IMR-90 (cell line): ENCODE results near the gene TMEM130.

Experiments used
- CEBPB ChIP-seq: IDR thresholded peaks from 2 replicates; pipeline ENCODE4 v1.6.1; 2012; ENCODE audit warnings: low read depth, low read length, improper control_type of control experiment
- FOS ChIP-seq: fragments of 150-350 bp; IDR thresholded peaks from 2 replicates; pipeline ENCODE4 v1.6.1; 2016; ENCODE audit warnings: low read depth, low read length
- POLR2A ChIP-seq: IDR thresholded peaks from 2 replicates; pipeline ENCODE4 v1.6.1; 2012; ENCODE audit warnings: mild to moderate bottlenecking, low read depth, low read length
- RAD21 ChIP-seq: IDR thresholded peaks from 2 replicates; pipeline ENCODE4 v1.6.1; 2012; ENCODE audit warnings: low read length, improper control_type of control experiment
- RFX5 ChIP-seq: IDR thresholded peaks from 2 replicates; pipeline ENCODE4 v1.8.0; 2012; ENCODE audit warnings: low read depth, mild to moderate bottlenecking, low read length, moderate library complexity
- SMC3 ChIP-seq: fragments of 150-350 bp; IDR thresholded peaks from 2 replicates; pipeline ENCODE4 v1.6.1; 2016; ENCODE audit warnings: low read depth, mild to moderate bottlenecking, antibody characterized with exemption, low read length, moderate library complexity
- TF ChIP-seq, protein P1 (sequence below): conservative IDR thresholded peaks from 2 replicates; pipeline ENCODE4 v1.5.1; 2012; ENCODE audit warnings: mild to moderate bottlenecking, low read depth, low read length, improper control_type of control experiment
- TF ChIP-seq, protein P2 (sequence below): fragments of 150-350 bp; IDR thresholded peaks from 2 replicates; pipeline ENCODE4 v1.6.1; 2017; ENCODE audit warnings: mild to moderate bottlenecking, antibody characterized with exemption, low read length, low read depth
- TF ChIP-seq, protein P3 (sequence below): fragments of 150-350 bp; IDR thresholded peaks from 2 replicates; pipeline ENCODE4 v1.6.1; 2016; ENCODE audit warnings: low read depth, mild to moderate bottlenecking, low read length, moderate library complexity, borderline replicate concordance

GRCh38 chr7:98879979-98880315 lies 10.1 kb upstream of the TMEM130 start:
- TF ChIP-seq CEBPB: no peak
- TF ChIP-seq, protein P1, sequence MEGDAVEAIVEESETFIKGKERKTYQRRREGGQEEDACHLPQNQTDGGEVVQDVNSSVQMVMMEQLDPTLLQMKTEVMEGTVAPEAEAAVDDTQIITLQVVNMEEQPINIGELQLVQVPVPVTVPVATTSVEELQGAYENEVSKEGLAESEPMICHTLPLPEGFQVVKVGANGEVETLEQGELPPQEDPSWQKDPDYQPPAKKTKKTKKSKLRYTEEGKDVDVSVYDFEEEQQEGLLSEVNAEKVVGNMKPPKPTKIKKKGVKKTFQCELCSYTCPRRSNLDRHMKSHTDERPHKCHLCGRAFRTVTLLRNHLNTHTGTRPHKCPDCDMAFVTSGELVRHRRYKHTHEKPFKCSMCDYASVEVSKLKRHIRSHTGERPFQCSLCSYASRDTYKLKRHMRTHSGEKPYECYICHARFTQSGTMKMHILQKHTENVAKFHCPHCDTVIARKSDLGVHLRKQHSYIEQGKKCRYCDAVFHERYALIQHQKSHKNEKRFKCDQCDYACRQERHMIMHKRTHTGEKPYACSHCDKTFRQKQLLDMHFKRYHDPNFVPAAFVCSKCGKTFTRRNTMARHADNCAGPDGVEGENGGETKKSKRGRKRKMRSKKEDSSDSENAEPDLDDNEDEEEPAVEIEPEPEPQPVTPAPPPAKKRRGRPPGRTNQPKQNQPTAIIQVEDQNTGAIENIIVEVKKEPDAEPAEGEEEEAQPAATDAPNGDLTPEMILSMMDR: no peak
- no peak for TF ChIP-seq POLR2A
- TF ChIP-seq, protein P2, sequence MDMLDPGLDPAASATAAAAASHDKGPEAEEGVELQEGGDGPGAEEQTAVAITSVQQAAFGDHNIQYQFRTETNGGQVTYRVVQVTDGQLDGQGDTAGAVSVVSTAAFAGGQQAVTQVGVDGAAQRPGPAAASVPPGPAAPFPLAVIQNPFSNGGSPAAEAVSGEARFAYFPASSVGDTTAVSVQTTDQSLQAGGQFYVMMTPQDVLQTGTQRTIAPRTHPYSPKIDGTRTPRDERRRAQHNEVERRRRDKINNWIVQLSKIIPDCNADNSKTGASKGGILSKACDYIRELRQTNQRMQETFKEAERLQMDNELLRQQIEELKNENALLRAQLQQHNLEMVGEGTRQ: no peak
- no peak for TF ChIP-seq SMC3
- TF ChIP-seq FOS: no peak
- no peak for TF ChIP-seq RFX5
- TF ChIP-seq, protein P3, sequence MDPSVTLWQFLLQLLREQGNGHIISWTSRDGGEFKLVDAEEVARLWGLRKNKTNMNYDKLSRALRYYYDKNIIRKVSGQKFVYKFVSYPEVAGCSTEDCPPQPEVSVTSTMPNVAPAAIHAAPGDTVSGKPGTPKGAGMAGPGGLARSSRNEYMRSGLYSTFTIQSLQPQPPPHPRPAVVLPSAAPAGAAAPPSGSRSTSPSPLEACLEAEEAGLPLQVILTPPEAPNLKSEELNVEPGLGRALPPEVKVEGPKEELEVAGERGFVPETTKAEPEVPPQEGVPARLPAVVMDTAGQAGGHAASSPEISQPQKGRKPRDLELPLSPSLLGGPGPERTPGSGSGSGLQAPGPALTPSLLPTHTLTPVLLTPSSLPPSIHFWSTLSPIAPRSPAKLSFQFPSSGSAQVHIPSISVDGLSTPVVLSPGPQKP: no peak
- TF ChIP-seq RAD21: no peak
